ENCODE data around the gene ZNRF3.
A peak's percentile ranks its signal among the peaks of the same experiment; 100 is the strongest.
"Not testable (repeated sequence)": the region's sequence is repeated elsewhere in the genome, so short reads cannot be mapped to it uniquely, and the experiment has no call there.

ZNRF3 gene

GRCh38 chr22:28873183-28873963, 10.0 kb upstream of the ZNRF3 start:
- no peak overlapping the region for H3K4me3 ChIP-seq (ENCODE audit: low read length)
- TF ChIP-seq ZNF274 (IDR thresholded peaks at IDR 0.05; ENCODE audit: low read depth, low read length), result no peak

DNA sequence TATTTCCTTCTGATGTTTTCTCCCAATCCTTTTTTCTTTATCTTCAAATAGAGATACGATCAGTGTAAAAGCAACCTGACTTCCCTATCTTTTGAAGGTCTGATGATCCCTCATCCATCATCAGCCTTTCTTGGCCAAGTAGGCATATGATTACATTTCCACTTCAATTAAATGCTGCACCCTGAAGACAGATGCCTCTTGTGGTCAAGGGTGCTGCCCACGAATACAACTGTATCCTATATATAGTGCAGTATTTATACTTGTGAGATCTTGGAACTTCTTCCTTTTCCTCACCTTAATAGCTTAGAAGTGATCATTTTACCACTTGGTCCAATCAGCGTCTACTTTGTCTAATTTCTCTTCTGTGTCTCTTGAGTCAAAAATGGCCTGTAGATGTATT, 9.3 kb upstream of the ZNRF3 start:
- TF ChIP-seq ZNF274 (IDR thresholded peaks at IDR 0.05; ENCODE audit: low read depth, low read length), result no peak
- no peak overlapping the region for H3K4me3 ChIP-seq (ENCODE audit: low read length)

GRCh38 chr22:28874811-28875320, 8.5 kb upstream of the ZNRF3 start:
- TF ChIP-seq ZNF274 (IDR thresholded peaks at IDR 0.05; ENCODE audit: low read depth, low read length), result no peak
- H3K4me3 ChIP-seq (ENCODE audit: low read length), result no peak overlapping the region

DNA sequence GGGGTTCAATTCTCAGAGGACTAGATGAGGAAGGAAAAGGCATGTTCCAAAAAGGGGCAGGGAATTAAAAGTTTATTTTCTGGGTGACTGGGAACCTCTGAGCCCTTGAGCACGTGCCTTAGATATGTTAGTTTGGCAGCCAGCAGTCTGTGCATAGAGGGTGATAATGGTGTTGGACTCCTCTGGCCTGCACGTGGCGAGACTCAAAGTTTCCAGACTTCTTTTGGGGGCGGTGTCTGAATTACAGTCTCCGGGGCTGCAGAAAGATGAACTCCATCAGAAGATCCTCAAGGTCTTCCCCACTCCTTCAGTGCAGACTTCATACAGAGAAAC, 861 bp upstream of the ZNRF3 start:
- TF ChIP-seq ZNF274 (IDR thresholded peaks at IDR 0.05; ENCODE audit: low read depth, low read length), result no peak
- H3K4me3 ChIP-seq (ENCODE audit: low read length), result peak overlapping the region; percentile 37; the same call in 1 of the 2 replicates

DNA sequence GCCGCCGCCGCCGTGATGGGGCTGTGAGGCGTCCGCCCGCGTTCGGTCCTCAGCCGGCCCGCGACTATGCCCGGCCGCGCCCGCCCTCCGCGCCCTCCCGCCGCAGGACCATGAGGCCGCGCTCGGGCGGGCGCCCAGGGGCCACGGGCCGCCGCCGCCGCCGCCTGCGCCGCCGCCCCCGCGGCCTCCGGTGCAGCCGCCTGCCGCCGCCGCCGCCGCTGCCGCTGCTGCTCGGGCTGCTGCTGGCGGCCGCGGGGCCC, 215 bp downstream of the ZNRF3 start:
- H3K4me3 ChIP-seq (ENCODE audit: low read length), result peak overlapping the region; percentile 23; the same call in 1 of the 2 replicates
- no peak for TF ChIP-seq ZNF274 (IDR thresholded peaks at IDR 0.05; ENCODE audit: low read depth, low read length)

- H3K4me3 ChIP-seq (ENCODE audit: low read length), result peak overlapping the region; percentile 23; the same call in 1 of the 2 replicates
- TF ChIP-seq ZNF274 (IDR thresholded peaks at IDR 0.05; ENCODE audit: low read depth, low read length), result no peak
Observed at GRCh38 chr22:28883917-28884746, 760 bp downstream of the ZNRF3 start.

DNA sequence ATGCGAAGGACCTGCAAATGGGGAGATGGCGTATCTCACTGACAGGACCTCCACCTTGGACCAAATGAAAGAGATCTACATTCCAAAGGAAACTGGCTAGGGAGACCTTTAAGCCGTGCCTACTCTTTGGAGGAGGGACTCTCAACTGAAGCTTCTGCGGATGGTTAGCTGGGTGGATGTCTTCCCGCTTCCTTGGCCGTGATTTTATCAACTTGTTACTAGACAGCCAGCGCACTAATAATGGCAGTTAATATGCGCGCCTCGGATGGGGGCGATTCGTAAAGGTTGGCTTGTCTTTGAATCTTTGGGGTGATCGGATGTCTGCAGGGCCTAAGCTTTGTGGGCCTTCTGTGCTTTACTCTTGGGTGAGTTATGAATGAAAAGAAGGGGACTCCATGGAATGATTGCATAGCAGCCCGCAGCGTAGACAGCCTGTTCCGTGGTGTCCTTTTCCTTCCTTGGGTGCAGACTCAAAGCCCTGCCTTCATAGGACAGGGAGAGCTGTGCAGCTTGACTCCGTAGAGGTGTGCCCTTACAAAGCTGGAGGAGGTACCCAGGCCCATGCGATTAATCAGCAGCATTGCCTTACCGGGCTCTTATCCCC, 1.5 kb downstream of the ZNRF3 start:
- TF ChIP-seq ZNF274 (IDR thresholded peaks at IDR 0.05; ENCODE audit: low read depth, low read length), result no peak
- H3K4me3 ChIP-seq (ENCODE audit: low read length), result no peak overlapping the region

DNA sequence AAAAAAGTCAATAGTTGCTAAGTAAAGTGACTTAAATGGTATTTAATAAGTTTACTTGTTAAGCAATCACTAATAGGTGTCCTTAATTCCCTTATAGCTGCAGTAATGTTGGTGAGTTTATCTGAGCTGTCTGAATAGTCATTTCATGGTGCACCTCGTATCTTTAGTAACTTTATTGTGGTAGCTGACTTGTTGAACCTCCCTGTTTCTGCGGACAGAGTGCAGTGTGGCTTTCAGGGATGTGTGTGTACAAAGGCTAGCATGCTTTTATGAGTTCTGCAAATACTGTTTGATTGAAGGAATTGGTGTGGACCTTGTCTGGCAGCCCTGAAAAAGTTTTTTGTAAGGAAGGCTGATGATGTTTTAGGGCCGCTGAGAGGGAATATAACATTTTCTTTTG, 2.6 kb downstream of the ZNRF3 start:
- H3K4me3 ChIP-seq (ENCODE audit: low read length), result no peak overlapping the region
- no peak for TF ChIP-seq ZNF274 (IDR thresholded peaks at IDR 0.05; ENCODE audit: low read depth, low read length)

DNA sequence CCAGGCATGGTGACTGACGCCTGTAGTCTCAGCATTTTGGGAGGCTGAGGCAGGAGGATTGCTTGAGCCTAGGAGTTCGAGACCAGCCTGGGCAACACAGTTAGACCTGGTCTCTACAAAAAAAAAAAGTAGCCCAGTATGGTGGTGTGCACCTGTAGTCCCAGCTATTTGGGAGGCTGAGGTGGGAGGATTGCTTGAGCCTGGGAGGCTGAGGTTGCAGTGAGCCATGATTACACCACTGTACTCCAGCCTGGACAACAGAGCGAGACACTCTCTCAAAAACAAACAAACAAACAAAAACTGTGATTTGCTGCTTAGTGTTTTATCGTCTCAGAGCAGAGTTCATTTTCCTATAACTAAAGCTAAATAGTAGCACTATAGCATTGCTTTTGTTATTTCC, 3.3 kb downstream of the ZNRF3 start:
- not testable (repeated sequence) for H3K4me3 ChIP-seq (ENCODE audit: low read length)

DNA sequence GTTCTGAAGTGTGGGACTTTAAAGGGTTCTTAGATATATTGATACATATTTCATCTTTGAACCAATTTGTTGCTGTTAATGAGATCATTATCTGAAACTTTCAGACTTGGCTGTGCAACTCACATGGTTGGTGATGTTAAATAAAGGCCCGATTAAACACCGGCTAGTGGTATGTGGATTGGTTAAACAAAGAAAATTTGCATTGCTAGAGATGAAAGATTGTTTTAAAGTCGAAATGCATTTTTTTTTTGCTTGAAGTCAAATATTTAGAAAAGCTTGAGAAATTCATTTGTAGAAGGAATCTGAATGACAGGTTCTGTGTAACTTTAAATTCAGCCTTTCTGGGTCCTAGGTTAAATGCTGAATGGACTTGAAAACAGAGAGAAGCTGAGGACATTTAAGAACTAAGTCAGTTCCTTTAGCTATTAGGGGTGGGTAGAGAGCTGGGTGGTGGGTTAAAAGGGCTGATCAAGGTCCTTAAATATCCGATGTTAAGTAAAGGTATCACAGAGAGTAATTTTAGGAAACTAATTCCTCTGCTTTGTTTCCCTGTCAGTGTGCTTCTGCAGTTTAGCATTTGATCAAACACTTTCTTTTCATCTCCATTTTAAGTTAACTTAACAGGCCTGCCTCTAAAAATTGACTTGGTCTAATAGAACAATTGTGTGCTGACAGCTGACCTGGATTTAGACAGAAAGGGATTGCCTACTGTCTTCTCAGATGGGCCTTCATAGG, 4.5 kb downstream of the ZNRF3 start:
- TF ChIP-seq ZNF274 (IDR thresholded peaks at IDR 0.05; ENCODE audit: low read depth, low read length), result no peak
- no peak overlapping the region for H3K4me3 ChIP-seq (ENCODE audit: low read length)

- no peak overlapping the region for H3K4me3 ChIP-seq (ENCODE audit: low read length)
- no peak for TF ChIP-seq ZNF274 (IDR thresholded peaks at IDR 0.05; ENCODE audit: low read depth, low read length)
Observed at GRCh38 chr22:28889478-28890024, 6.2 kb downstream of the ZNRF3 start.

GRCh38 chr22:28891156-28891733, 7.9 kb downstream of the ZNRF3 start:
- TF ChIP-seq ZNF274 (IDR thresholded peaks at IDR 0.05; ENCODE audit: low read depth, low read length), result no peak
- no peak overlapping the region for H3K4me3 ChIP-seq (ENCODE audit: low read length)

DNA sequence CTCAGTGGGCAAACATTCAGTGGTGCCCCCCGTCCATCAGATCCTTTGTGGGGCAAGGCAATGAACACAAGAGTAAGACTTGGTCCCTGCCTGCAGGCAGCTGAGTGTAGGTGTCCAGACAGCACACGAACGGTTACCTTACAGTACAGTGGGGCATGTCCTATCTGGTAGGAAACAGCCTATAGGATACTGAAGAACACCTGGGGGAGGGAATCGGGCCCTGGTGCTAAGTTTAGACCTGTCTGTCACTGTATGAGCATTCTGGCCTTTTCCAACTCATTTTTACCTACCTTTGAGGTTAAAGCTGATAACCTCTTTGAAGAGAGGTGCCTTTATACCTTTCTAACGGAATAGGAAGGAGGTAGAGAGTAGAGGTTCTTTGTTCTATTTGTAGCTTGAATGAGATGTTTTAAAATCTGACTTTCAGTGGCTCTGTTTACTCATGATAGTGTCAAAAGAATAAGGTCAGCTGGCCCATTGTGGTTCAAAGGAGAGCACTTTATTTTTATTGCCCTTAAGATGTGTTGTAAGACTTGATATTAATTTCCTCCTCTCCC, 8.9 kb downstream of the ZNRF3 start:
- no peak overlapping the region for H3K4me3 ChIP-seq (ENCODE audit: low read length)
- no peak for TF ChIP-seq ZNF274 (IDR thresholded peaks at IDR 0.05; ENCODE audit: low read depth, low read length)

Measured in GM08714 (cell line).